HepG2 (cell line): Measurements from ENCODE around the gene GFY. TPM values are rescaled to one million over a fixed set of nuclear protein-coding genes. Genes with fewer than 3 reads are reported as not detected.

ENCODE experiments used
- AFF4 ChIP-seq: sonication (generic); formaldehyde crosslinking; IDR thresholded peaks from 2 replicates; pipeline ENCODE4 v1.4.0; 2020; ENCODE audit warnings: missing genetic modification reagents
- BORCS8-MEF2B ChIP-seq: sonication (generic); formaldehyde crosslinking; IDR thresholded peaks from 2 replicates; pipeline ENCODE4 v1.8.0; 2022; ENCODE audit warnings: mild to moderate bottlenecking, missing genetic modification reagents
- CTCF ChIP-seq: sonication (generic); formaldehyde crosslinking; IDR thresholded peaks from 2 replicates; pipeline ENCODE4 v1.5.0; 2020; ENCODE audit warnings: mild to moderate bottlenecking, missing genetic modification reagents, moderate library complexity
- FOXA1 ChIP-seq, 2 experiments: fragments of 450-650 bp in 1 of 2; sonication (generic) in 1 of 2; formaldehyde crosslinking in 1 of 2; IDR thresholded peaks; 2 replicates each; pipeline versions ENCODE4 v1.4.0 to v1.6.1; 2016 to 2020; ENCODE audit warnings: missing genetic modification reagents in 1 of 2
- NONO ChIP-seq, 2 experiments: fragments of 450-650 bp in 1 of 2; sonication (generic) in 1 of 2; formaldehyde crosslinking in 1 of 2; IDR thresholded peaks in 1 of 2; conservative IDR thresholded peaks in 1 of 2; 2 replicates each; pipeline versions ENCODE4 v1.6.1 to v1.8.0; 2017 to 2022; ENCODE audit warnings: mild to moderate bottlenecking in 1 of 2, missing genetic modification reagents in 1 of 2, moderate library complexity in 1 of 2
- PATZ1 ChIP-seq: sonication (generic); formaldehyde crosslinking; IDR thresholded peaks from 2 replicates; pipeline ENCODE4 v1.4.0; 2020; ENCODE audit warnings: missing genetic modification reagents
- PBX2 ChIP-seq: IDR thresholded peaks from 2 replicates; pipeline ENCODE4 v1.6.1; 2016; ENCODE audit warnings: control low read depth
- SP4 ChIP-seq: sonication (generic); formaldehyde crosslinking; IDR thresholded peaks from 2 replicates; pipeline ENCODE4 v1.8.1; 2023; ENCODE audit warnings: mild to moderate bottlenecking, missing genetic modification reagents
- STAG1 ChIP-seq: sonication (generic); formaldehyde crosslinking; IDR thresholded peaks from 2 replicates; pipeline ENCODE4 v1.4.0; 2020; ENCODE audit warnings: missing genetic modification reagents
- SUZ12 ChIP-seq: fragments of 150-350 bp; IDR thresholded peaks from 2 replicates; pipeline ENCODE4 v1.6.1; 2014; ENCODE audit warnings: low read depth, low read length
- WIZ ChIP-seq: sonication (generic); formaldehyde crosslinking; IDR thresholded peaks from 2 replicates; pipeline ENCODE4 v1.5.1; 2020; ENCODE audit warnings: mild to moderate bottlenecking, missing genetic modification reagents
- ZBTB33 ChIP-seq: sonication (generic); formaldehyde crosslinking; IDR thresholded peaks from 2 replicates; pipeline ENCODE4 v1.4.0; 2020; ENCODE audit warnings: missing genetic modification reagents
- ZNF18 ChIP-seq: sonication (generic); formaldehyde crosslinking; IDR thresholded peaks from 2 replicates; pipeline ENCODE4 v1.8.0; 2022; ENCODE audit warnings: mild to moderate bottlenecking, missing genetic modification reagents; ENCODE audit not compliant: insufficient replicate concordance
- ZNF224 ChIP-seq: sonication (generic); formaldehyde crosslinking; IDR thresholded peaks from 2 replicates; pipeline ENCODE4 v1.5.0; 2020; ENCODE audit warnings: mild to moderate bottlenecking, missing genetic modification reagents
- ZNF792 ChIP-seq: IDR thresholded peaks from 2 replicates; pipeline ENCODE4 v1.6.1; 2016
- polyA plus RNA-seq, 8 experiments: library from polyadenylated mRNA; depleted of rRNA in 3 of 8; stranded (reverse) in 7 of 8; unstranded in 1 of 8; fragments of >200 nt; fragmentation: Illumina TruSeq in 4 of 8; extraction: Trizol in 4 of 8; gene quantifications; 2 replicates each; pipeline versions ENCODE4 v1.2.1 to v1.2.3, GENCODE V29; 2011 to 2016; ENCODE audit warnings: low read depth in 4 of 8, missing spikeins in 1 of 8, mixed read lengths in 1 of 8; ENCODE audit not compliant: insufficient read depth in 1 of 8
- total RNA-seq, 5 experiments: library from RNA; depleted of rRNA; stranded (reverse); fragments of >200 nt; fragmentation: Illumina TruSeq; extraction: Trizol; gene quantifications; 2 replicates each; pipeline ENCODE4 v1.2.3, GENCODE V29; 2016; ENCODE audit warnings: low read depth in 1 of 5

The GFY gene
- total and polyA plus RNA-seq, 2 of the 13 experiments (the other 11 are each of a cell fraction or from before 2014, with no cell fraction given): not detected

GRCh38 chr19:49391581-49392399 is 33.4 kb upstream of the GFY start (continued):
- no peak for TF ChIP-seq NONO (IDR thresholded peaks at IDR 0.05)
- TF ChIP-seq NONO (CRISPR knock-in tag; conservative IDR thresholded peaks at IDR 0.05): no peak
- TF ChIP-seq ZNF792 (CRISPR knock-in tag): no peak
- 0 out of 2 replicates have a peak, but pooled peaks have one; percentile 18 for TF ChIP-seq PBX2 (CRISPR knock-in tag)
- peak; percentile 96 for TF ChIP-seq STAG1 (CRISPR knock-in tag)
- peak; percentile 28; the same call in 1 of the 2 replicates for TF ChIP-seq SUZ12
- TF ChIP-seq BORCS8-MEF2B (CRISPR knock-in tag): no peak
- TF ChIP-seq AFF4 (CRISPR knock-in tag): no peak
- peak; percentile 41; the same call in 1 of the 2 replicates for TF ChIP-seq SP4 (CRISPR knock-in tag)
- no peak for TF ChIP-seq ZNF18 (CRISPR knock-in tag)
- no peak for TF ChIP-seq FOXA1 (IDR thresholded peaks at IDR 0.05)
- no peak for TF ChIP-seq FOXA1 (CRISPR knock-in tag; IDR thresholded peaks at IDR 0.05)
- 0 out of 2 replicates have a peak, but pooled peaks have one; percentile 16 for TF ChIP-seq ZBTB33 (CRISPR knock-in tag)
- TF ChIP-seq PATZ1 (CRISPR knock-in tag): peak; percentile 33; the same call in 1 of the 2 replicates
- no peak for TF ChIP-seq WIZ
- peak; percentile 96 for TF ChIP-seq CTCF
- no peak for TF ChIP-seq ZNF224 (CRISPR knock-in tag)
